Activated CD4-positive, alpha-beta T cell treated with anti-CD3 and anti-CD28 coated beads, Interleukin-2, amount 50 U/mL, for 1 hour (primary cell): ENCODE data around the gene TIMP2.
A peak's percentile ranks its signal among the peaks of the same experiment; 100 is the strongest.
"Not testable (repeated sequence)": the region's sequence is repeated elsewhere in the genome, so short reads cannot be mapped to it uniquely, and the experiment has no call there.

ENCODE experiments used
- DNase-seq: peaks from one replicate; pipeline ENCODE4 v3.0.0-alpha.2; 2020

TIMP2 gene

GRCh38 chr17:78954684-78955083 is 29.5 kb upstream of the TIMP2 start:
- no peak for DNase-seq

GRCh38 chr17:78953356-78954350 is 28.5 kb upstream of the TIMP2 start:
- no peak for DNase-seq

- DNase-seq, result no peak
Measured at GRCh38 chr17:78952706-78953105, 27.5 kb upstream of the TIMP2 start.

GRCh38 chr17:78951967-78952551 is 26.9 kb upstream of the TIMP2 start:
- no peak for DNase-seq

- no peak for DNase-seq
Measured at GRCh38 chr17:78950870-78951269, 25.7 kb upstream of the TIMP2 start.

GRCh38 chr17:78947235-78948149 is 22.3 kb upstream of the TIMP2 start:
- no peak for DNase-seq

- DNase-seq, result no peak
Measured at GRCh38 chr17:78946631-78947030, 21.4 kb upstream of the TIMP2 start.

GRCh38 chr17:78946131-78946530 is 20.9 kb upstream of the TIMP2 start:
- DNase-seq, result no peak

GRCh38 chr17:78945455-78945854 is 20.3 kb upstream of the TIMP2 start:
- DNase-seq, result not testable (repeated sequence)

GRCh38 chr17:78944956-78945355 is 19.8 kb upstream of the TIMP2 start:
- no peak for DNase-seq

- DNase-seq, result no peak
Measured at GRCh38 chr17:78944026-78944425, 18.8 kb upstream of the TIMP2 start.

- DNase-seq, result no peak
Measured at GRCh38 chr17:78940708-78941107, 15.5 kb upstream of the TIMP2 start.

GRCh38 chr17:78940258-78940657 is 15.1 kb upstream of the TIMP2 start:
- no peak for DNase-seq

GRCh38 chr17:78939615-78940014 is 14.4 kb upstream of the TIMP2 start:
- DNase-seq, result no peak

GRCh38 chr17:78937561-78937960 is 12.4 kb upstream of the TIMP2 start:
- no peak for DNase-seq

- no peak for DNase-seq
Measured at GRCh38 chr17:78935419-78936323, 10.5 kb upstream of the TIMP2 start.

GRCh38 chr17:78934681-78935418 is 9.7 kb upstream of the TIMP2 start:
- no peak for DNase-seq

- no peak for DNase-seq
Measured at GRCh38 chr17:78933959-78934568, 8.9 kb upstream of the TIMP2 start.

GRCh38 chr17:78933025-78933958 is 8.1 kb upstream of the TIMP2 start:
- peak; percentile 41 for DNase-seq
